HG02870 (cell line): ENCODE measurements around the gene BAIAP3.
"Not testable (repeated sequence)": the region's sequence is repeated elsewhere in the genome, so short reads cannot be mapped to it uniquely, and the experiment has no call there.

Source experiments
- ATAC-seq: cut with Tn5 transposase; IDR thresholded peaks from one replicate; pipeline ENCODE4 v1.9.1; 2021; ENCODE audit warnings: mild to moderate bottlenecking, moderate library complexity; ENCODE audit not compliant: unreplicated experiment

The BAIAP3 gene

GRCh38 chr16:1315081-1316032 is 18.1 kb upstream of the BAIAP3 start:
- no peak for ATAC-seq

- ATAC-seq = no peak
These were observed 17.4 kb upstream of the BAIAP3 start for GRCh38 chr16:1316033-1316405.

GRCh38 chr16:1317479-1318267 is 15.8 kb upstream of the BAIAP3 start:
- no peak for ATAC-seq

- ATAC-seq = no peak
These were observed 15.2 kb upstream of the BAIAP3 start for GRCh38 chr16:1318268-1318545.

- ATAC-seq = no peak
These were observed 14.4 kb upstream of the BAIAP3 start for GRCh38 chr16:1319041-1319440.

- ATAC-seq = no peak
These were observed 13.3 kb upstream of the BAIAP3 start for GRCh38 chr16:1320097-1320496.

GRCh38 chr16:1320658-1321240 is 12.7 kb upstream of the BAIAP3 start:
- no peak for ATAC-seq

GRCh38 chr16:1322407-1322806 is 11.0 kb upstream of the BAIAP3 start:
- no peak for ATAC-seq

- ATAC-seq = no peak
These were observed 9.9 kb upstream of the BAIAP3 start for GRCh38 chr16:1323296-1324239.

GRCh38 chr16:1324286-1324826 is 9.1 kb upstream of the BAIAP3 start:
- no peak for ATAC-seq

- no peak for ATAC-seq
These were observed 8.2 kb upstream of the BAIAP3 start for GRCh38 chr16:1325261-1325660.

GRCh38 chr16:1325673-1326371 is 7.6 kb upstream of the BAIAP3 start:
- no peak for ATAC-seq

- ATAC-seq = no peak
These were observed 7.1 kb upstream of the BAIAP3 start for GRCh38 chr16:1326391-1326790.

- no peak for ATAC-seq
These were observed 6.4 kb upstream of the BAIAP3 start for GRCh38 chr16:1326946-1327618.

GRCh38 chr16:1327619-1327947 is 5.9 kb upstream of the BAIAP3 start:
- ATAC-seq = no peak

- ATAC-seq = not testable (repeated sequence)
These were observed 5.3 kb upstream of the BAIAP3 start for GRCh38 chr16:1328136-1328535.

GRCh38 chr16:1328961-1329360 is 4.5 kb upstream of the BAIAP3 start:
- not testable (repeated sequence) for ATAC-seq

GRCh38 chr16:1330260-1330914 is 3.1 kb upstream of the BAIAP3 start:
- ATAC-seq = no peak
